ENCODE results near the gene PPARA.
"Not testable (repeated sequence)": the region's sequence is repeated elsewhere in the genome, so short reads cannot be mapped to it uniquely, and the experiment has no call there.

PPARA gene

DNA sequence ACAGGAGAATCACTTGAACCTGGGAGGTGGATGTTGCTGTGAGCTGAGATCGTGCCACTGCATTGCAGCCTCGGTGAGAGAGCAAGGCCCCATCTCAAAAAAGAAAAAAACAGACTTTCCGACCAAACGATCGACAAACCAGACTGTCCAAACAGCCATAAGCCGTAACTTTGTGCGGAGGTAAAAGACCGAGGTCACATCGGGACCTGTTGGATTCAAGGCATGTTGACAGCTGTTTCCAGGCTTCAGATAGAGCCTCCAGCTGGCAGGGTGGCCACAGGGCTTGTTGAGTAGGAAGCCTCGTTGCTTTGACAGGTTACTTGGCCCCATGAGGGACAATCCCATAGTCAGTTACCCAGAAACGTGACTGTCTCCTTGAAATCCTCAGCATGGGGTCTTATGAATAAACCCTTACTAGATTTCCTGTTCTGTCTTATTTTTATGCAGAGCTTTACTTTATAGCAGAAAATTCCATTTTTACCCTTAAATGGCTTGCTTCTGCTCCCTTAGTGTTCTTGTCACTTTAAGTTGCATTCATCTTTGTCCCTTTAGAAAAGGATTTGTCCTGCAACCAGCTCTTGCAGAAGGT is 22.3 kb downstream of the PPARA start:
- no peak for DNase-seq (ENCODE audit: low read depth)

DNA sequence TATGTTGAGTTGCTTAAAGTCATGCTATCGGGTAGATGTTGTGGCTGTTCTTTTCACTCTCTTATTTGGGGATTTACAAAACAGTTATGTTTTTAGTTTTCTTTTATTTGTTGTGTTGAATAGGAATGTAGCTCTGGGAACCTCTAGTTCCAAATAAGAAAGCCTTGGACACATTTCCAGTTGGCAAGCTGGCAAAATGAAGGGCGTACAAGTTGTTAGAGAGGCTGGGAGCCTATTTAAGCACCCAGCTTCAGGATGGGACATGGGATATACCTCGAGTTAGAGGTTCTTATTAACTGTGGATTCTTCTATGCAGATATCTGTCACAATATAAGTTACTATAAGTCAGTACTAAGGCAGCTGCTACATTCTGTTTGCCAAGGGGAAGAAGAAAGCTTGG is 22.8 kb downstream of the PPARA start:
- no peak for DNase-seq (ENCODE audit: low read depth)

DNA sequence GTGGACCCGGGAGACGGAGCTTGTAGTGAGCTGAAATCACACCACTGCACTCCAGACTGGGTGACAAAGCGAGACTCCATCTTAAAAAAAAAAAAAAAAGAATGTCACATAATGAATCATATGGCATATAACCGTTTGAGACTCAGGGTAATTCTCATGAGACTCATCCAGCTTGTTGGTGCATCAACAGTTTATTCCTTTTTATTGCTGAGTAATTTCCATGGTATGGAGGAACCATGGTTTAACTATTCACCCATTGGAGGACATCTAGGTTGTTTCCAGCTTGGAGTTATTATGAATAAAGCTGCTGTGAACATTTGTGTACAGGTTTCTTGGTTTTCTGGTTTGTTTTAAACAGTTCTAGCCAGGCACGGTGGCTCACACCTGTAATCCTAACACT is 25.3 kb downstream of the PPARA start:
- no peak for DNase-seq (ENCODE audit: low read depth)

DNA sequence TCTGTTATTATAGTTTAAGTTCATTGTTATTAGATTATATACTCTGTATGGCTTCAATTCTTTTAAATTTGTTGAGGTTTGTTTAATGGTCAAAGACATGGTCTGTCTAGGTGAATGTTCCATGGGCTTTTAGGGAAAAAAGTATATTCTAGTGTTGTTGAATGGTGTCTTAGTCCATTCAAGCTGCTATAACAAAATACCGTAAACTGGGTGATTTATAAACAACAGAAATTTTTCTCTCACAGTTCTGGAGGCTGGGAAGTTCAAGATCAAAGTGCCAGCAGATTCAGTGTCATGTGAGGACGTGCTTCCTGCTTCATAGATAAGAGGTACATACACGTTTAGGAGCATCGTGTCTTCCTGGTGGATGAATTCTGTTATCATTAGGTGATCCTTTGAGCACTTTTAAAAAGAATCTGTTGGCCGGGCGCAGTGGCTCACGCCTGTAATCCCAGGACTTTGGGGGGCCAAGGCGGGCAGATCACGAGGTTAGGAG is 26.2 kb downstream of the PPARA start:
- DNase-seq (ENCODE audit: low read depth) = no peak

DNA sequence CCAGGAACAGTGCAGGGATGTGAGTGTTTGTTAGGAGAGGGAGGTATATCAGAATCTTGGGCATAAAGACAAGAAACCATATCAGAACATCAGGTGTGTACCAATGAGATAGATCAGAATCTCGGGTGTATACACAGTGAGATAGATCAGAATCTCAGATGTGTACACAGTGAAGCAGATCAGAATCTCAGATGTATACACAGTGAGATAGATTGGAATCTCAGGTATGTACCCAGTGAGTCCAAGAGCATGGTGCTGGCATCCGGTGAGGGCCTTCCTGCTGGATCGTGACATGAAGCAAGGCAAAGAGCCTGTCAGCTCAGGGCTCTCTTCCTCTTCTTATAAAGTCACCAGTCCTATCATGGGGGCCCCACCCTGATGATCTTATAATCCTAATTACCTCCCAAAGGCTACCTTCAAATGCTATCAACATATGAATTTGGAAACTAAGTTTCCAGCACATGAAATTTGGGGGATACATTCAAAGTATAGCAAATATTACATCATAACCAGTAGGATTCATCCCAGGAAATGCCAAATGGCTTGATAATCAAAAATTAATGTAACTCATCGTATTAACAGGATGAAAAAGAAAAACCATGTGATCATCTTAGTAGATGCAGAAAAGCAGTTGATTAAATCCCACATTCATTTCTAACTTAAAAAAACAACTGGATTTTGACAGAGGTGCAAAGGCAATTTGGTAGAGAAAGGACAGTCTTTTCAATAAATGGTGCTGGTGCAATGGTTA is 28.6 kb downstream of the PPARA start:
- no peak for DNase-seq (ENCODE audit: low read depth)

DNA sequence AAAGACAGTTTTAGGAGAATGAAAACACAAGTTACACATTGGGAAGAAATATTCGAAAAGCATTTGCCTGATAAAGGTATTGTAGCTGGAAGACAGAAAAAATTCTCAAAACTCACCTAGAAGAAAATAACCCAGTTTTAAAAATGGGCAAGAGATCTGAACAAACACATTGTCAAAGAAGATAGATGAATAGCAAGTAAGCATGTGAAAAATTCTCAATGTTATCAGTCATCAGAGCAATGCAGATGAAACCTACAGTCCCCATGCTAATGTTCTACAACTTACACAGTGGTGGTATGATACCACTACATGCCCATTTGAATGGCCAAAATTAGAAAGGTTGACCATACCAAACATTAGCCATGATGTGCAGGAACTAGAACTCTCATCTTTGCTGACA is 29.4 kb downstream of the PPARA start:
- no peak for DNase-seq (ENCODE audit: low read depth)

DNA sequence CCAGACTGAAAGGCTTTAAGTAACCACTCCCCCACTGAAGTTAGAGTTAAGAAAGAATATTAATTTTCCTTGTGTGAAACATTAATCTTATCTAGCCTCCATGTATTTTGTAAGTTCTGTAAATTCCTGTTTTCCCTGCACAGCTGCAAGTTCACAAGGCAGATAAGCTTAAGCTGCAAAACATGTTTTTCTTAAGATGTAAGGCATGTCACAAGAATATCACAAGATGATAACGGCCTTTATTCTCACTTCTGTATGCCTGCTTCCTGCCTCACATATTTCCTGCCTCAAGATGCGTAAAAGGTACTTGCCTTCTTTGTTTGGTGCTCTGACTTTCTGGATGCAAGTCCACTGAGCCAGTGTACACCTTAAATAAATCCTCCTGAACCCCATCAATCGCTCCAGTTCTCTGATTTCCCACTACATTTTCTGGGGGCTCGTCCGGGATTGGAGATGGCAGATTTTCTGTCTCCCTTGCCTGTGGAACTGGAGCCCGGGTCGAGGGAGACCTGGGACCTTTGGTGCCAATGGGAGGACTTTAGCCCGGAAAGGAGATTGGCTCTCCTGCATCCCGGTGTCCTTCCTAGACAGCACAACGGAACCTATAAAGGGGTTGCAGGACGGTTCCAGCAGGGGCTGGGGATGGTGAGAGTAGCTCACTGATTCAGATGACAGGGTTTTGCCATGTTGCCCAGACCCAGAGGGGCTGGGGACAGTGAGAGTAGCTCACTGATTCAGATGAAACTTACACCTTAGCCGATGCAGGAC is 30.2 kb downstream of the PPARA start:
- DNase-seq (ENCODE audit: low read depth) = no peak

DNA sequence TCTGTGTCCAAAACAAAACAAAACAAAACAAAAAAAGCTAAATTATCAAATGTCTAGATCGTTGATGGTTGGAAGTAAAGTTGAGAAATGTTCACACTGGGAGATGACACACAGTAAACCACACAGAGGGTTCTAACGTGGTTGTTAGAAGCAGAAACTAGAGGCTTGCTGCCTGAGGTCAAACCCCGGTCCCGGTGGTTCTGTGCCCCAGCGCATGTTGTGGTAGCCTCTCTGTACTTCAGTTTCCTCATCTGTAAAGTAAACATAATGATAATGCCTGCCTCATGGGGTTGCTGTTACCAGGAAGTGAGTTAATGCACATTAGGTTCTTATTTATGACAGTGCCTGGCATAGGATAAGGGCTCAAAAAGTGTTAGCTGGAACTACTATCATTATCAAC is 33.4 kb downstream of the PPARA start:
- no peak for DNase-seq (ENCODE audit: low read depth)

DNA sequence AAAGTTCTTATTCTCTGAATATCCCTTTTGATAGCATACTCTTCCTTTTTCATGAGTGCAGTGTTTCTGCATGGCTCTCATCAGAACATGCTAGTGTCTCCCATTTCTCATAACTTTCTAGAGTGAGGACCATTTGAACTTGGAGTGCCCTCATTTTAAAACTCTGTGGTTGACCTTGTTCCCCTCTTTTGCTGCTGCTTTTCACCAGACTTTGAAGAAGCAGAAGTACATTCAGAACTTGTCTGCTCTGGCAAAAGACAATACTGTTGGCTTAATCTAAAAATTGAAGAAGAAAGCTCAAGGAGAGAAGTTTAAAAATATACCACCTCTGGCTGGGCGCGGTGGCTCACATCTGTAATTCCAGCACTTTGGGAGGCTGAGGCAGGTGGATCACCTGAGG is 35.0 kb downstream of the PPARA start:
- no peak for DNase-seq (ENCODE audit: low read depth)

DNA sequence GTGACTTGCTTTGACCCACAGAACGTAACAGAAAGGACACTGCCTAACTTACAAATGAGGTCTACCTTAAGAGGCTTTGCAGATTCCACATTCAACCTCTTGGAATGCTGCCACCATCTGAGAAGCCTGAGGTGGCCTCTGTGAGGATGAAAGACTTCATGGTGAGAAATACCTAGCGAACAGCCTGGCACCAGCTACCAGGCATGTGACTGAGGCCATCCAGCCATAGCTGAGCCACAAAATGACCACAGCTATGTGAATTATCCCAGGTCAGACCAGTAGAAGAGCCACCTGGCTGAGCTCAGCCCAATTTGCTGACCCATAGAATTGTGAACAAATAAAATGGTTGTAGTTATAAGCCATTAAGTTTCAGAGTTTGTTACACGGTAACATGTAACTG is 37.5 kb downstream of the PPARA start:
- no peak for DNase-seq (ENCODE audit: low read depth)

DNA sequence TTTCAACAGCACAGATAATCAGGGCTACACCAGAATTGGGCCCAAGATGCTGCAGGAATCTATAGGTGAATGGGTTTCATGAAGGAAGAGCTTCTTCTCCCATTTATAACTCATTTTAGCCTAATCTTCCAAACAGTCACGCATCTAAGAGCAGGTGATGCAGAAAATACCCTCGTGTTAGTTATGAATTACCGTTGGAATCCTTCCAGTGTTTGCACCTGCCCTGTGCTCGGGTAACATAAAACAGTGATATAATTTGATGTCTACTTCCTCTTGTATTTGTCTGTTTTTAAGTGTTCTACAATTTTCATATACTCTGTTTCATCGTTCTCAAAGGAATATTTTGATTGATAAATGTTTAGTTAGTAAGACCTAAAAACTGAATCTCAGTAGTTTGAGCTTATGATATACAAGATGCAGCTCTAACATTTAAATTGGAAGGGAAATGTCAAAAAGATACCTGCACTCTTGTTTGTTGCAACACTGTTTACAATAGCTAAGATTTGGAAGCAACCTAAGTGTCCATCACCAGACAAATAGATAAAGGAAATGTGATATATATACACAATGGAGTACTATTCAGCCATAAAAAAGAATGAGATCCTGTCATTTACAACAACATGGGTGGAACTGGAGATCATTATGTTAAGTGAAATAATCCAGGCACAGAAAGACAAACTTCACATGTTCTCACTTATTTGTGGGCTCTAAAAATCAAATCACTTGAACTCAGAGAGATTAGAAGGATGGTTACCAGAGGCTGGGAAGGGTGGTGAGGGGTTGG is 42.1 kb downstream of the PPARA start:
- DNase-seq (ENCODE audit: low read depth) = no peak

DNA sequence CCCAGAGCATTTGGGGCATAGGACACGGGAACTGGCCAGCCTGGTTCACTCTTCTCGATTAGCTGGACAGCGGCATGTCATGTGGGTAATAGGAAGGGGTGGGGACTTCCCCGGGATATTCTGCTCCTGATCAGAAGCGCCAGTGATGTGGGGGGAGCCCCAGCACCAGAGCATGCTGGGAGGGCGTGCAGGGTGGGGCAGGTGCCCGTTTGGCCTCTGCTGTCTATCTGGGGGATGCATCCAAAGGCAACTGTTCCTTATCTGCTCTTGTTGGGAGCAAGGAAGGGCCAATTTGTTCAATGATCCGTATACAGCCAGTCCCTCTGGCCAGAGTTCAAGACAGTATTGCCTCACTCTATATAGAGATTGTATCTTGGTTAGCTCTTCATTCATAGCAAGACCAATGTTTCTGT is 43.6 kb downstream of the PPARA start:
- no peak for DNase-seq (ENCODE audit: low read depth)

DNA sequence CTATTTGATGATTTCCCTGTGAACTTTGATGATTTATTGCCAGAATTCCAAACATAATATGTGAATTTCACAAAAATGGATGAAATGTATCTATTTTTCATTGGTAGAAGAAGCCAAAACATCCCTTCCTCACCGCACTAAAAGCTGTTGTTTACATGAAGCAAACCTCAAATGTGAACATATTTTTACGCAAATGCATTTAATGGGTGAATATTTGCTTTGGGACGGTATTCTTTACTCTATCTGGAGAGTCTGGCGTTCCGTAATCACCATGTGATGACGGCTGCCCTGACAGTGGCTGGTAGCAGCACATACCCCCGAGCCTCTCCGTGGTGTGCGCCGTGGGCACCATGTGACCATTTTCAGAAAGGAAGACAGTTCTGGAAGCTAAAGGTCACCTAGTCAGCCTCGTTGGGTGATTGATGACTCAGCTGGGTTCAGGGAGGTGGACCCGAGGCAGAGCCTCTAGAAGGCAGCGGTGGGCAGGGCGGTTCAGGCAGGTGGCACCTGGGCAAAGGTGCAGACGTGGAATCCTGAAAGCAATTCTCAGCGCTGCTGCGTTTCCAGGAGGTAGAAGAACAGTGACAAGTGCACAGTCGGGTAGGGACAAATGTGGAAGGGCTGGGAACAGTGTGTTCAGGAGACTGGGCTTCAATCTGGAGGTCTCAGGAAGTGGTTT is 45.3 kb downstream of the PPARA start:
- DNase-seq (ENCODE audit: low read depth) = no peak

DNA sequence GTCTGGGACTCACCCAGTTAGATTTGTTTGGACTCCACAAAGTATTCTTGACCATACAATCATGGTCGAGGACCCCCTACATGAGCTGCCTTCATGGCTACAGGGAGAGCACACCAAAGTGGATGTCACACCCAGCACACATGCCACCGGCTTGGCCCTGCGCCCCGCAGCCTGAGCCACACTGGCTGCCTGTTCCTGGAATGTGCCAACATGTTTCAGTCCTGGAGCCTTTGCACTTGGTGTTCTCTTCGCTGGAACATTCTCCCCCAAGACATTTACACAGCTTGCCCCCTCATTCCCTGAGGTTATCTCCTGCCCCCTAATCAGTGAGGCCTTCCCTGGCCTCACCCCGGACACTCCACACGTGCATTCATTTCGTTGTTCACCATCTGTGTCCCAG is 46.0 kb downstream of the PPARA start:
- DNase-seq (ENCODE audit: low read depth) = no peak

DNA sequence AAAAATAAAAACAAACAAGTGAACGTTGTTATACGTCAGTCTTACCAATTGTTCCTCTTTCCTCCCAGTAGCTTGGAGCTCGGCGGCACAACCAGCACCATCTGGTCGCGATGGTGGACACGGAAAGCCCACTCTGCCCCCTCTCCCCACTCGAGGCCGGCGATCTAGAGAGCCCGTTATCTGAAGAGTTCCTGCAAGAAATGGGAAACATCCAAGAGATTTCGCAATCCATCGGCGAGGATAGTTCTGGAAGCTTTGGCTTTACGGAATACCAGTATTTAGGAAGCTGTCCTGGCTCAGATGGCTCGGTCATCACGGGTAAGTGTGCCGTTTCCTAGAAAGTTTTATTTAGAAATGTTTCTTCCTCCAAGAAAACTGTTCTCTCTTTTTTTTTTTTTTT is 47.9 kb downstream of the PPARA start:
- DNase-seq (ENCODE audit: low read depth) = no peak

DNA sequence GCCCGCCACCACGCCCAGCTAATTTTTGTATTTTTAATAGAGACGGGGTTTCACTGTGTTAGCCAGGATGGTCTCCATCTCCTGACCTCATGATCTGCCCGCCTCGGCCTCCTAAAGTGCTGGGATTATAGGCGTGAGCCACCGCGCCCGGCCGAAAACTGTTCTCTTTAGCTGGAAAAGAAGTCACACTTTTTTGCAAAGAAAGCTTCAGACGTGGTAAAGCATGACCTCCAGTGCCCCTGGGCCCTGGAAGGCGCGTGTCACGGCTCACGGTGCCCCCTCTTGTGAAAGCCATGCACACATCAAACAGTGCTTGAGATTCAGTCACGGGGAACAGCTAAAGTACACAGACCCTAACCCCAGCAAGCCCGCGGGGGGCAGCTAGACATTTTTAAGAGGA is 48.5 kb downstream of the PPARA start:
- not testable (repeated sequence) for DNase-seq (ENCODE audit: low read depth)

DNA sequence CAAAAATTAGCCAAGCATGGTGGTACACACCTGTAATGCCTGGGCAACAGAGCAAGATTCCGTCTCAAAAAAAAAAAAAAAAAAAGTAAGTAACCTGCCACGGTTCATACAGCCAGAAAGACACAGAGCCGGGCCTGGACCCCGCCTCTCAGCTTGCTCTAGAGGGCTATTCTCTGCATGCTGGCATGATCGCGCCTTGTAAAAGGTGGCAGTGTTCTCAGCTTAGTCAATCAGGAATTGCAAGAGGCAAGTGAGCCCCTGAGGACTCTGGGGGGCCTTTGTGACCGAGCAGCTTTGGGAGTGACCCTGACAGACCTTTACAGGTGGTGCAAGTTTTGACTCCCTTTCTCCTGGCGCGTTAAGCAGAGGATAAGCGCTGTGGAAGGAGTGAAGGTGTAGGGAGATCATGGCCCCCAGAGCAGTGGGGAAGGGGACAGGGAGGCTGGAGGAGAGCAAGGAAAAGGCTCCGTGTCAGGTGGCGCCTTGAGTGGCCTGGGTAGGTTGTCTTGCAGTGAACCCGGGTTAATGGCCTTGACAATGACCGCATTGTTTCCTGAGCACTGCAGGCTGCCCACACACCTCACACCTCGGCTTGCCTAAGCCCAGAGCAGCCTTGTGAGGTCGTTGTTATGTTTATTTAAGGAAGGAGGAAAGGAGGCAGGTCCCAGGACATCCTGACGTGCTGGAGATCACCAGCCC is 50.9 kb downstream of the PPARA start:
- DNase-seq (ENCODE audit: low read depth) = no peak

DNA sequence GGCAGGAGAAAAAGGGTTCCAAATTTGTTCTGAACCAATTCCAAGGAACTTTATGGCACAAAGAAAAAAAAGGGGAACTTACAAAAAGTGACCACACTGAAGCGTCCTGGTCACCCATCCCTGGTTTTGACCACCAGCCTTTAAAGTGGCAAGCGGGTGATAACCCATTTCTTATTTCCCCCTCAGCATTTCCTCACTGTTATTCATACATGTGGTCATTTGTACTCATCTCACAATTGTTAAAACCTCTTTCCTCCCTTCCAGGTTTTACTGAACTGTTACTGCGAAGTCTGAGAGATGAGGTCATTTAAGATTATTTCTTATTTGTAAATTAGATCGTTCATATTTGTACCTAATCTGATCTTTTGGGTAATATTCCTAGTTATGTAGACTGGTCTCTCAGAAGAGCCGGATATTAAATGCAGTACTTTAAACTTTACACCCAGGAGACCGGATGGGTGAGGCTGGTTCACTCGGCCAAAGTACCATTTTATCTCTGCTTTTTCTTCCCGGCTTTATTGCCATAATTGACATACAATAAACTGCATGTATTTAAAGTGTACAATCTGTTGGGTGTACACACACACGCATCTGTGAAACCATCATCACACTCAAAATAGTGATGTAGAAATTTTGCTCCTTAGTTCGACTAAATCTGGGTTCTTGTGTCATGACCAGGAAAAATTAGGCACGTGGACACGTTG is 52.7 kb downstream of the PPARA start:
- DNase-seq (ENCODE audit: low read depth) = no peak

DNA sequence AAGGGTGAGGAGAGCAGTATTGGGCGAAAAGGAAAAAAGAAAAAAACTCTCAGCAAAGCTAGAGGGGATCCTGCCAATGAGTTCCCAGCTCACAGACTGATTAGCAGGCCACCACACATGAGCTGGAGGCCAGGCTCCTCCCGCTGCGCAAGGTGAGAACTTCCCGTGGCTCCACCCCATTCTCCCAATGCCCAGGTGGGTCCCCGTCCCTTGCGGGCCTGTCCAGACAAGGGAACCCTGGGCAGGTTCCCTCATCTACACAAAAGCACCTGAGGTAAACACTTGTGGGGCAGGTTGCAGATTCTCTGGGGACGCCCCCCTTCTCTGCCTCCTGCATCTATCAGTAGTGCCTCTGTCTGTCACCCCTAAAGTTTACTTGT is 53.3 kb downstream of the PPARA start:
- DNase-seq (ENCODE audit: low read depth) = no peak

DNA sequence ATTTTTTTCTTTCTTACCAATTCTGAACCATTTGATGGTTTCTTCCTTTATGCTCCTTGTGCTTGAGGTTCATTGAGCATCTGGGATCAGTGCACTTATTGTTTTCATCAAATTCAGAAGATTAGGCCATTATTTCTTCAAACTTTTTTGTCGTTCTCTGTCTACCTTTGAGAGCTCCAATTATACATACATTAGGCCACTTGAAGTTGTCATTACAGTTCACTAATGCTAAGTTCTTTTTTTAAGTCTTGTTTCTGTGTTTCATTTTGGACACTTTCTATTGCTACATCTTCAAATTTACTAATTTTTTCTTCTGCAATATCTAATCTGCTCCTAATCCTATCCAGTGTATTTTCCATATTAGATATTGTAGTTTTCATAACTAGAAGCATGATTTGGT is 58.9 kb downstream of the PPARA start:
- no peak for DNase-seq (ENCODE audit: low read depth)

DNA sequence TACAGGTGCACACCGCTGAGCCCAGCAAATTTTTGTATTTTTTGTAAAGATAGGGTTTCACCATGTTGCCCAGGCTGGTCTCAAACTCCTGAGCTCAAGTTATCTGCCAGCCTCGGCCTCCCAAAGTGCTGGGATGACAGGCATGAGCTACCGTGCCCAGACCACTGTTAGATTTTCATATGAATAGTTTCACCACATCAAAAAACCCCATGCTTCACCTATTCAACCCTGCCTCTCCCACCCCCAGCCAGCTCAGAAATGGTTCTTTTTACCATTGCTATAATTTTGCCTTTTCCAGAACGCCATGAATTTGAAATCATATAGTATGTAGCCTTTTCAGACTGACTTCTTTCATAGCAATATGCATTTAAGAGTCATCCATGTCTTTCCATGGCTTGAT is 61.9 kb downstream of the PPARA start:
- DNase-seq (ENCODE audit: low read depth) = no peak

All from activated gamma-delta T cell treated with anti-CD3 and anti-CD28 coated beads, Interleukin-2, amount 50 U/mL, for 16 hours (primary cell).